Transverse colon (tissue), 4 donors: ENCODE results near the gene MAPK8IP3. TPM values are rescaled to one million over a fixed set of nuclear protein-coding genes. Genes with fewer than 3 reads are reported as not detected.

Experiments used
- DNase-seq: peaks from one replicate; pipeline ENCODE4 v3.0.0-alpha.2; 2019
- H3K27ac ChIP-seq, 4 donors: fragments of 200-600 bp; sonication (generic); 2 replicates each; pipeline ENCODE4 v1.5.1; 2016 to 2018; ENCODE audit warnings: inconsistent platforms in 4 of 4
- H3K27me3 ChIP-seq: fragments of 200-600 bp; sonication (generic); 2 replicates; pipeline ENCODE4 v1.5.1; 2017; ENCODE audit warnings: inconsistent platforms
- H3K36me3 ChIP-seq, 4 donors: fragments of 200-600 bp; sonication (generic); 2 replicates each; pipeline ENCODE4 v1.5.1; 2017 to 2019; ENCODE audit warnings: inconsistent platforms in 4 of 4
- H3K4me1 ChIP-seq, 4 donors: fragments of 200-600 bp; sonication (generic); 2 replicates each; pipeline ENCODE4 v1.5.1; 2017 to 2020; ENCODE audit warnings: inconsistent platforms in 4 of 4
- H3K4me3 ChIP-seq, 4 donors: fragments of 200-600 bp; sonication (generic); 1 replicate in 1 of 4; 2 replicates in 3 of 4; pipeline versions ENCODE4 v1.5.1 to v1.6.1; 2017 to 2019; ENCODE audit warnings: inconsistent platforms in 4 of 4
- H3K9me3 ChIP-seq, 2 donors: fragments of 200-600 bp; sonication (generic); 2 replicates each; pipeline ENCODE4 v1.5.1; 2017 to 2019; ENCODE audit warnings: inconsistent platforms in 2 of 2
- CTCF ChIP-seq, 5 experiments: fragments of 200-600 bp in 3 of 5; fragments of 450-650 bp in 2 of 5; sonication (generic) in 3 of 5; IDR thresholded peaks; 1 replicate in 2 of 5; 2 replicates in 3 of 5; pipeline ENCODE4 v1.5.1; 2016 to 2017; ENCODE audit warnings: antibody characterized with exemption in 5 of 5, inconsistent platforms in 3 of 5, mild to moderate bottlenecking in 2 of 5, moderate library complexity in 1 of 5
- EP300 ChIP-seq: sonication (generic); formaldehyde crosslinking; IDR thresholded peaks from one replicate; pipeline ENCODE4 v1.6.1; 2017; ENCODE audit warnings: antibody characterized with exemption, low read depth
- POLR2A ChIP-seq: fragments of 450-650 bp; IDR thresholded peaks from one replicate; pipeline ENCODE4 v1.6.1; 2016; ENCODE audit warnings: antibody characterized with exemption, mild to moderate bottlenecking, moderate library complexity
- POLR2AphosphoS5 ChIP-seq, 3 donors: sonication (generic); formaldehyde crosslinking; IDR thresholded peaks; one replicate each; pipeline ENCODE4 v1.6.1; 2016; ENCODE audit warnings: antibody characterized with exemption in 3 of 3
- WGBS, 2 donors: methylation state at CpG; one replicate each; pipeline ENCODE4 v1.1.5; 2018; ENCODE audit warnings: low coverage in 1 of 2; 5-methylcytosine and 5-hydroxymethylcytosine counted together
- in situ Hi-C, 4 donors: fragments of 200-750 bp; cut with MboI; loops; one replicate each; pipeline versions ENCODE4 v1.15.0 to v1.15.1; 2017; ENCODE audit warnings: low sequenced_read_pairs in 3 of 4, low pct_ligation_motif_present in 1 of 4, low pct_unique_long_range_greater_than_20kb in 1 of 4
- intact Hi-C: fragments of 100-400 bp; cut with DNase I; formaldehyde crosslinking; loops from one replicate; pipeline ENCODE4 v1.15.1; 2023; ENCODE audit warnings: low total_unique reads
- total RNA-seq, 4 donors: library from RNA; depleted of rRNA; stranded (reverse); fragments of >200 nt; gene quantifications; one replicate each; pipeline ENCODE4 v1.1.0, GENCODE V29; 2016

Gene MAPK8IP3
- total RNA-seq, 4 donors from 2014 or later: 74.0 to 250 (median 138) TPM

DNA sequence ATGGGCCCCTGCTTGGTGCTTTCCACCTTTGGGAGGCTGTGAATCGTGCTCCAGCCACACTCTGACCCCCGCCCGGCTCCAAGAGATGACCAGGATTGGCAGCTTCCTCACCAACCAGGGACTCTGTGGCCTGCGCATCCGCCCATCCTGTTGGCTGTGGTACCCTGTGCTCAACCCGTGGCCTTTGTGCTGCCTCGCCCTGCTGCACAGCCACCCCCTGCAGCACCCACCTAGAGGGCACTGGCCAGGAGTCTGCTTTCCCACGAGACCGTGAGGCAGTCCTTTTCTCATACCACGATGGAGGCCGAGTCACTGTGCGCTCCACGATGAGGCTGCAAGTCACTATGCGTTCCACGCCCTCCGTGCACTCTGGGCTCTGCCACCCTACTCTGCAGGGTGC is 46.0 kb downstream of the MAPK8IP3 start:
- Histone ChIP-seq H3K9me3 (no peaks in the 10 kb centered on the region), H3K4me1 (peaks cover 0 to 4% (median 2%) of the 10 kb centered on the region in 4 donors), H3K4me3 (no peak overlapping the region), H3K27ac (no peak overlapping the region), H3K36me3 (peaks cover 0 to 23% (median 12%) of the 10 kb centered on the region in 4 donors), H3K27me3 (no peaks in the 10 kb centered on the region)
- intact Hi-C loops: no loop called here
- no peak for DNase-seq
- in situ Hi-C loops: no loop called here
- TF ChIP-seq POLR2AphosphoS5 (IDR thresholded peaks at IDR 0.05) (no peak), CTCF (IDR thresholded peaks at IDR 0.05) (no peak), POLR2A (no peak), EP300 (no peak)
- 96% methylated on average over 16 of the region's 16 CpGs; no CpG with 5 or more reads in 1 of the 2 donors for WGBS, 2 donors

- Histone ChIP-seq H3K4me3 (no peak overlapping the region), H3K36me3 (peaks cover 0 to 23% (median 10%) of the 10 kb centered on the region in 4 donors), H3K4me1 (peaks cover 4 to 13% (median 9%) of the 10 kb centered on the region in 4 donors), H3K9me3 (no peaks in the 10 kb centered on the region), H3K27ac (no peak overlapping the region), H3K27me3 (no peaks in the 10 kb centered on the region)
- no peak for DNase-seq
- 94 to 100% methylated on average over 5 to 14 of the region's 14 CpGs for WGBS, 2 donors
- TF ChIP-seq EP300: no peak
- TF ChIP-seq POLR2AphosphoS5 (IDR thresholded peaks at IDR 0.05): no peak
- TF ChIP-seq CTCF (IDR thresholded peaks at IDR 0.05): no peak
- no peak for TF ChIP-seq POLR2A
- in situ Hi-C loops (no loop called here), intact Hi-C loops (no loop called here)
These were observed 46.9 kb downstream of the MAPK8IP3 start for GRCh38 chr16:1752853-1753252.

- DNase-seq: no peak
- Histone ChIP-seq H3K4me1 (peaks cover 7 to 19% (median 13%) of the 10 kb centered on the region in 4 donors), H3K27ac (no peak overlapping the region), H3K4me3 (no peak overlapping the region), H3K36me3 (peaks cover 0 to 20% (median 8%) of the 10 kb centered on the region in 4 donors), H3K9me3 (no peaks in the 10 kb centered on the region), H3K27me3 (no peaks in the 10 kb centered on the region)
- in situ Hi-C loops (no loop called here), intact Hi-C loops (no loop called here)
- WGBS, 2 donors: 94 to 99% methylated on average over 3 to 12 of the region's 12 CpGs
- no peak for TF ChIP-seq EP300
- no peak for TF ChIP-seq POLR2A
- TF ChIP-seq CTCF (IDR thresholded peaks at IDR 0.05): no peak
- TF ChIP-seq POLR2AphosphoS5 (IDR thresholded peaks at IDR 0.05): no peak
These were observed 48.2 kb downstream of the MAPK8IP3 start for GRCh38 chr16:1754204-1754603.

GRCh38 chr16:1757714-1758461 is 51.9 kb downstream of the MAPK8IP3 start:
- intact Hi-C loops: no loop called here
- WGBS, 2 donors: 53 to 73% methylated on average over 6 to 37 of the region's 37 CpGs
- TF ChIP-seq EP300: no peak
- TF ChIP-seq POLR2A: no peak
- peak in 2 of 3 donors; percentile 31 to 46 for TF ChIP-seq POLR2AphosphoS5 (IDR thresholded peaks at IDR 0.05)
- Histone ChIP-seq H3K9me3 (no peaks in the 10 kb centered on the region), H3K27me3 (no peaks in the 10 kb centered on the region), H3K27ac (peak overlapping the region; percentile 75 to 85 (median 78)), H3K36me3 (peaks cover 0 to 7% (median 1%) of the 10 kb centered on the region in 4 donors), H3K4me1 (peaks cover 7 to 19% (median 13%) of the 10 kb centered on the region in 4 donors), H3K4me3 (peak overlapping the region in 2 of 4 donors; percentile 7 to 13)
- in situ Hi-C loops: no loop called here
- DNase-seq: peak; percentile 64
